H9 (cell line): Measurements from ENCODE around the gene FAM83C. TPM values are rescaled to one million over a fixed set of nuclear protein-coding genes. Genes with fewer than 3 reads are reported as not detected.

ENCODE experiments used
- DNase-seq: peaks from one replicate; pipeline ENCODE4 v3.0.0-alpha.2; 2017
- H2AFZ ChIP-seq: one replicate; pipeline ENCODE4 v1.6.1; 2013; ENCODE audit warnings: mild to moderate bottlenecking, low read length, control low read depth, moderate library complexity
- H2AK5ac ChIP-seq: 2 replicates; pipeline ENCODE4 v1.6.1; 2013; ENCODE audit warnings: low read length, control low read depth, mixed read lengths; ENCODE audit not compliant: insufficient read length
- H2BK120ac ChIP-seq: one replicate; pipeline ENCODE4 v1.6.1; 2013; ENCODE audit warnings: low read depth, mild to moderate bottlenecking, low read length, control low read depth, inconsistent platforms; ENCODE audit not compliant: poor library complexity, severe bottlenecking
- H2BK12ac ChIP-seq: 2 replicates; pipeline ENCODE4 v1.6.1; 2013; ENCODE audit warnings: low read length, control low read depth, mixed read lengths, low read depth; ENCODE audit not compliant: insufficient read length
- H2BK15ac ChIP-seq: 2 replicates; pipeline ENCODE4 v1.6.1; 2013; ENCODE audit warnings: low read depth, low read length, control low read depth
- H2BK20ac ChIP-seq: one replicate; pipeline ENCODE4 v1.6.1; 2013; ENCODE audit warnings: low read depth, mild to moderate bottlenecking, low read length, control low read depth, inconsistent platforms; ENCODE audit not compliant: poor library complexity, severe bottlenecking
- H2BK5ac ChIP-seq: 2 replicates; pipeline ENCODE4 v1.6.1; 2013; ENCODE audit warnings: low read length, control low read depth, mixed read lengths; ENCODE audit not compliant: insufficient read length
- H3K14ac ChIP-seq: 2 replicates; pipeline ENCODE4 v1.6.1; 2013; ENCODE audit warnings: low read length, control low read depth; ENCODE audit not compliant: insufficient read depth
- H3K18ac ChIP-seq: 2 replicates; pipeline ENCODE4 v1.6.1; 2013; ENCODE audit warnings: low read depth, mild to moderate bottlenecking, mixed read lengths, low read length, control low read depth; ENCODE audit not compliant: insufficient read length
- H3K23ac ChIP-seq: 2 replicates; pipeline ENCODE4 v1.6.1; 2013; ENCODE audit warnings: low read length, control low read depth, mixed read lengths, low read depth; ENCODE audit not compliant: insufficient read length
- H3K23me2 ChIP-seq: 2 replicates; pipeline ENCODE4 v1.6.1; 2013; ENCODE audit warnings: low read depth, mild to moderate bottlenecking, mixed read lengths, low read length, control low read depth; ENCODE audit not compliant: insufficient read length, poor library complexity, severe bottlenecking
- H3K27ac ChIP-seq: 2 replicates; pipeline ENCODE4 v1.5.1; 2013; ENCODE audit warnings: low read length, control low read depth, mixed read lengths, low read depth; ENCODE audit not compliant: insufficient read length
- H3K27me3 ChIP-seq: 2 replicates; pipeline ENCODE4 v1.6.1; 2013; ENCODE audit warnings: low read length, control low read depth, inconsistent platforms; ENCODE audit not compliant: insufficient read depth
- H3K4ac ChIP-seq: 2 replicates; pipeline ENCODE4 v1.6.1; 2013; ENCODE audit warnings: low read depth, mild to moderate bottlenecking, control low read depth, inconsistent platforms, low read length, moderate library complexity
- H3K4me1 ChIP-seq: 2 replicates; pipeline ENCODE4 v1.6.1; 2013; ENCODE audit warnings: low read length, control low read depth, inconsistent platforms; ENCODE audit not compliant: insufficient read depth
- H3K4me2 ChIP-seq: 2 replicates; pipeline ENCODE4 v1.6.1; 2013; ENCODE audit warnings: low read length, control low read depth, mixed read lengths; ENCODE audit not compliant: insufficient read length, insufficient read depth
- H3K56ac ChIP-seq: 2 replicates; pipeline ENCODE4 v1.6.1; 2013; ENCODE audit warnings: low read depth, mild to moderate bottlenecking, mixed read lengths, low read length, control low read depth; ENCODE audit not compliant: insufficient read length
- H3K79me1 ChIP-seq: 2 replicates; pipeline ENCODE4 v1.6.1; 2013; ENCODE audit warnings: low read depth, mild to moderate bottlenecking, moderate library complexity, low read length, control low read depth, inconsistent platforms; ENCODE audit not compliant: insufficient read depth, poor library complexity, severe bottlenecking
- H3K79me2 ChIP-seq: 2 replicates; pipeline ENCODE4 v1.6.1; 2013; ENCODE audit warnings: low read length, control low read depth, inconsistent platforms; ENCODE audit not compliant: insufficient read depth
- H3K9ac ChIP-seq: 2 replicates; pipeline ENCODE4 v1.6.1; 2013; ENCODE audit warnings: low read length, control low read depth, mixed read lengths; ENCODE audit not compliant: insufficient read length; ENCODE audit errors: extremely low read depth
- H3K9me3 ChIP-seq: one replicate; pipeline ENCODE4 v1.6.1; 2013; ENCODE audit warnings: low read depth, low read length, inconsistent platforms; ENCODE audit not compliant: control insufficient read depth
- H3T11ph ChIP-seq: one replicate; pipeline ENCODE4 v1.6.1; 2013; ENCODE audit warnings: mild to moderate bottlenecking, low read length, control low read depth, inconsistent platforms
- H4K20me1 ChIP-seq: one replicate; pipeline ENCODE4 v1.6.1; 2013; ENCODE audit not compliant: control insufficient read depth, insufficient read length, insufficient read depth
- H4K5ac ChIP-seq: 2 replicates; pipeline ENCODE4 v1.6.1; 2013; ENCODE audit warnings: low read depth, mild to moderate bottlenecking, mixed read lengths, low read length, control low read depth; ENCODE audit not compliant: insufficient read length
- H4K8ac ChIP-seq: replicated peaks from 2 replicates; pipeline ENCODE4 v1.6.1; 2013; ENCODE audit warnings: low read length, control low read depth, mixed read lengths, low read depth; ENCODE audit not compliant: insufficient read length
- H4K91ac ChIP-seq: 2 replicates; pipeline ENCODE4 v1.6.1; 2013; ENCODE audit warnings: low read depth, mild to moderate bottlenecking, moderate library complexity, mixed read lengths, low read length, control low read depth; ENCODE audit not compliant: insufficient read length
- H3K27ac Mint-ChIP-seq, 3 experiments: 2 replicates in 2 of 3; 3 replicates in 1 of 3; pipeline ENCODE4 v1.8.0; 2020 to 2021; ENCODE audit warnings: mixed read lengths in 3 of 3, mild to moderate bottlenecking in 1 of 3, moderate library complexity in 1 of 3
- H3K27me3 Mint-ChIP-seq: 2 replicates; pipeline ENCODE4 v1.8.0; 2021; ENCODE audit warnings: low read depth, mild to moderate bottlenecking, moderate library complexity, mixed read lengths
- H3K36me3 Mint-ChIP-seq, 3 experiments: 2 replicates in 2 of 3; 3 replicates in 1 of 3; pipeline ENCODE4 v1.8.0; 2020 to 2021; ENCODE audit warnings: low read depth in 3 of 3, mixed read lengths in 3 of 3; ENCODE audit not compliant: insufficient read depth in 1 of 3
- H3K4me1 Mint-ChIP-seq, 2 experiments: 2 replicates each; pipeline ENCODE4 v1.8.0; 2020; ENCODE audit warnings: mixed read lengths in 2 of 2
- H3K4me3 Mint-ChIP-seq, 2 experiments: 2 replicates in 1 of 2; 3 replicates in 1 of 2; pipeline ENCODE4 v1.8.0; 2020 to 2021; ENCODE audit warnings: mild to moderate bottlenecking in 2 of 2, mixed read lengths in 2 of 2, moderate library complexity in 1 of 2
- H3K9me3 Mint-ChIP-seq, 2 experiments: 2 replicates in 1 of 2; 3 replicates in 1 of 2; pipeline ENCODE4 v1.8.0; 2020; ENCODE audit warnings: mild to moderate bottlenecking in 2 of 2, mixed read lengths in 2 of 2, moderate library complexity in 1 of 2
- CTCF ChIP-seq: fragments of 200-600 bp; sonication (generic); conservative IDR thresholded peaks from 3 replicates; pipeline ENCODE4 v1.8.0; 2021; ENCODE audit warnings: antibody characterized with exemption, mild to moderate bottlenecking
- WGBS: extraction: QIAGEN DNeasy Blood & Tissue Kit; methylation state at CpG from one replicate; pipeline ENCODE4 v1.1.7; 2013; ENCODE audit warnings: missing lambda C conversion rate, low lambda C conversion rate, mixed read lengths; ENCODE audit not compliant: insufficient read length; ENCODE audit errors: extremely low coverage; 5-methylcytosine and 5-hydroxymethylcytosine counted together
- total RNA-seq: library from RNA; stranded (reverse); gene quantifications from 2 replicates; pipeline ENCODE4 v1.2.1, GENCODE V29; 2021

FAM83C gene
- total RNA-seq, 1 experiment from 2014 or later = not detected

DNA sequence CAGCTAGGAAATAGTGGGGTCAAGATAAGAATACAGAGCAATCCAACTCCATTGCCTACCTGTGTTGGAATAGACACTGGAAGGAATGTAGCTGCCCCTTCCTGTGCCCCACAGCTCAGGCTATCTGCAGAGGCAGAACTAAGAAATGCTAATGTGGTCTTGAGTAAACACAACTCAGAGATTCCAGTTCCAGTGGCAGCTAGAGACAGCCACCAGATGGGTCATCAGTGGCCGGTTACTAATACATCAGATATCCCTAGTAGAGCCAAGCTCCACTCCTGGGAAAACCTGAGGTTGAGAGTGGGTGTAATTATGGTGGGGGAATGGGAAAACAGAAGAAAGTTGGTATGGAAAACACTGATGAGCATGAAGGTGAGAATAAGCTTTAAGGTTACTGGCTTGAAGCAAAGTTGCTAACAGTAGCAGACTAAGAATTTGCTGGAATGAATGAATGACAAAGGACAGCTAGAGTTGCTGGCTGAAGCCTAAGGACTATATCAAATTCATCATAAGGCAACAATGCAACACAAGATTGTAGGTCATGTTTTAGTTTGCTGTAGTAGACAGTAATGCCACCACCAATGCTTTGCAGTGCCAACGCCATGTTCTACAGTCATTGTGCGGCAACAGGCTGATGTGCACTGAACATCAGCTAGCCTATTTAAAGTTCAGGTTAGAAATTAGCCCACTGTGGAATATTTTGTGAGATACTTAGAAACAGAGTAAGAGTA lies 28.3 kb upstream of the FAM83C start:
- Histone ChIP-seq H3K4me2 (peak overlapping the region; percentile 16), H3K23ac (no peak overlapping the region), H4K8ac (no peak overlapping the region), H2BK20ac (no peak overlapping the region), H4K91ac (no peak overlapping the region), H2BK12ac (no peak overlapping the region), H3K27me3 (no peaks in the 10 kb centered on the region), H3K27ac (no peak overlapping the region), H3K79me1 (no peaks in the 10 kb centered on the region), H2AFZ (no peak overlapping the region), H4K5ac (no peak overlapping the region), H2BK15ac (no peak overlapping the region), H3K9me3 (no peaks in the 10 kb centered on the region), H3K79me2 (no peaks in the 10 kb centered on the region), H2AK5ac (no peak overlapping the region), H3K4me1 (peaks cover 7% of the 10 kb centered on the region; the same call in 1 of the 2 replicates), H3T11ph (no peak overlapping the region), H3K4ac (no peak overlapping the region), H2BK120ac (no peak overlapping the region), H3K14ac (no peak overlapping the region), H3K56ac (no peak overlapping the region), H2BK5ac (no peak overlapping the region), H4K20me1 (no peaks in the 10 kb centered on the region), H3K9ac (no peak overlapping the region), H3K18ac (no peak overlapping the region), H3K23me2 (no peaks in the 10 kb centered on the region)
- no peak for DNase-seq
- TF ChIP-seq CTCF = no peak
- Mint-ChIP-seq H3K9me3 (no peaks in the 10 kb centered on the region), H3K4me1 (peaks cover 13 to 17% of the 10 kb centered on the region in 2 experiments), H3K36me3 (no peaks in the 10 kb centered on the region), H3K27me3 (no peaks in the 10 kb centered on the region), H3K27ac (peak overlapping the region; percentile 56 to 65 (median 63); a peak in 6 of 7 replicates), H3K4me3 (no peak overlapping the region)
- whole genome bisulfite sequencing = no CpG with 5 or more reads among the region's 3 CpGs
